ENCODE results near the gene TOP1. TPM values are rescaled to one million over a fixed set of nuclear protein-coding genes. Genes with fewer than 3 reads are reported as not detected.

Gene TOP1
- total and polyA plus RNA-seq, 2 experiments from 2014 or later, result 21.5 to 21.7 TPM

DNA sequence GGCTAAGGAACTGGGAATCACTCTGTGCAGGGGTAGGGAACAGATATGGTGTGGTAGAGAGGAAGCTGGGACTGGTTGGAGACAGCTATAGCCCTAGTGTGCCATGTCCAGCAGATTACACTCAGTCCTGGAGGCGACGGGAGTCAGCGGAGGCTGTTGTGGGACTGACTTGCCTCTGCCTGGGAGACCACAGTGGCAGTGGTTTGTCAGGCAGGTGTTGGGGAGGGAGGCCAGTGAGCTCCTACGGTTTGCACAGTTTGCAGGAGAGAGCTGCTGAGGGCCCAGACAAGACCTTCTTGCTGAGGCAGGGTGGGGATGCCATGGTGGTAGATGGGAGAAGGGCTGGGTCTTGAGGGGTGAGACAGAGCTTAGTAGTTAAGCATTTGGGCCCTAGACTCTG, 113.6 kb downstream of the TOP1 start:
- H3K4me3 ChIP-seq, result no peak overlapping the region
- no peaks in the 10 kb centered on the region for H3K9me3 ChIP-seq (ENCODE audit: low read depth)
- peaks cover 39% of the 10 kb centered on the region for H3K4me1 ChIP-seq (ENCODE audit: low read depth)
- no peaks in the 10 kb centered on the region for H3K27me3 ChIP-seq
- H3K36me3 ChIP-seq, result no peaks in the 10 kb centered on the region
- H3K27ac ChIP-seq, result peak overlapping the region; percentile 52
- no peak for DNase-seq (ENCODE audit: low read depth in 1 of 2, low spot score in 1 of 2)
- TF ChIP-seq, protein P1, sequence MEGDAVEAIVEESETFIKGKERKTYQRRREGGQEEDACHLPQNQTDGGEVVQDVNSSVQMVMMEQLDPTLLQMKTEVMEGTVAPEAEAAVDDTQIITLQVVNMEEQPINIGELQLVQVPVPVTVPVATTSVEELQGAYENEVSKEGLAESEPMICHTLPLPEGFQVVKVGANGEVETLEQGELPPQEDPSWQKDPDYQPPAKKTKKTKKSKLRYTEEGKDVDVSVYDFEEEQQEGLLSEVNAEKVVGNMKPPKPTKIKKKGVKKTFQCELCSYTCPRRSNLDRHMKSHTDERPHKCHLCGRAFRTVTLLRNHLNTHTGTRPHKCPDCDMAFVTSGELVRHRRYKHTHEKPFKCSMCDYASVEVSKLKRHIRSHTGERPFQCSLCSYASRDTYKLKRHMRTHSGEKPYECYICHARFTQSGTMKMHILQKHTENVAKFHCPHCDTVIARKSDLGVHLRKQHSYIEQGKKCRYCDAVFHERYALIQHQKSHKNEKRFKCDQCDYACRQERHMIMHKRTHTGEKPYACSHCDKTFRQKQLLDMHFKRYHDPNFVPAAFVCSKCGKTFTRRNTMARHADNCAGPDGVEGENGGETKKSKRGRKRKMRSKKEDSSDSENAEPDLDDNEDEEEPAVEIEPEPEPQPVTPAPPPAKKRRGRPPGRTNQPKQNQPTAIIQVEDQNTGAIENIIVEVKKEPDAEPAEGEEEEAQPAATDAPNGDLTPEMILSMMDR (IDR thresholded peaks at IDR 0.05; ENCODE audit: low read depth, low read length), result no peak

DNA sequence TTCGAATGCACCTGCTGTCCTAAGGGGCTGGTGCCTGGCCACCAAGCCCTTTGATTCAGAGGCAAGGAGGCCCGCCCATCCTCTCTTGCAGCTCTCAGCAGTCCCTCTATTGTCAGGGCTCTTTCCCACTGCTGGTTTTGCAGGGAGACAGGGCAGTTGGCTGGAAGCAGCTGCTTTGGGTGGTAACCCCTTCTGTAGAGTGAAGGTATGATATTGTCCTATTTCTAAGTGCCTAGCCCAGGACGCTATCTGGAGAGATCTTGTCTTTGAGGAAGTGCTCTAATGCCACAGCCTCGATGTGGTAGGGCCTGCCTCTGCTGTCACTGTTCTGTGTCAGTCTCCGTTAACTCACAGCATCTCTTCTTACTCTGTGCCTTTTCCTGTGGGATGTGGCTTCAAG, 114.3 kb downstream of the TOP1 start:
- TF ChIP-seq, protein P1 (IDR thresholded peaks at IDR 0.05; ENCODE audit: low read depth, low read length), result no peak
- H3K4me1 ChIP-seq (ENCODE audit: low read depth), result peaks cover 39% of the 10 kb centered on the region
- DNase-seq (ENCODE audit: low read depth in 1 of 2, low spot score in 1 of 2), result no peak

GRCh38 chr20:41143354-41143753, 114.7 kb downstream of the TOP1 start:
- Histone ChIP-seq H3K27me3 (no peaks in the 10 kb centered on the region), H3K27ac (peak overlapping the region; percentile 41), H3K4me3 (no peak overlapping the region), H3K9me3 (ENCODE audit: low read depth) (no peaks in the 10 kb centered on the region), H3K4me1 (ENCODE audit: low read depth) (peaks cover 39% of the 10 kb centered on the region), H3K36me3 (no peaks in the 10 kb centered on the region)
- no peak for DNase-seq (ENCODE audit: low read depth in 1 of 2, low spot score in 1 of 2)
- TF ChIP-seq, protein P1 (IDR thresholded peaks at IDR 0.05; ENCODE audit: low read depth, low read length), result no peak

More for the DNA sequence above, 114.3 kb downstream of the TOP1 start:
- H3K27me3 ChIP-seq, result no peaks in the 10 kb centered on the region
- H3K36me3 ChIP-seq, result no peaks in the 10 kb centered on the region
- H3K9me3 ChIP-seq (ENCODE audit: low read depth), result no peaks in the 10 kb centered on the region
- H3K4me3 ChIP-seq, result no peak overlapping the region
- H3K27ac ChIP-seq, result peak overlapping the region; percentile 41

- DNase-seq (ENCODE audit: low read depth in 1 of 2, low spot score in 1 of 2), result no peak
- Histone ChIP-seq H3K4me1 (ENCODE audit: low read depth) (peaks cover 23% of the 10 kb centered on the region), H3K9me3 (ENCODE audit: low read depth) (no peaks in the 10 kb centered on the region), H3K27me3 (no peaks in the 10 kb centered on the region), H3K36me3 (no peaks in the 10 kb centered on the region), H3K27ac (no peak overlapping the region), H3K4me3 (no peak overlapping the region)
- TF ChIP-seq, protein P1 (IDR thresholded peaks at IDR 0.05; ENCODE audit: low read depth, low read length), result no peak
Observed at GRCh38 chr20:41145317-41145716, 116.7 kb downstream of the TOP1 start.

DNA sequence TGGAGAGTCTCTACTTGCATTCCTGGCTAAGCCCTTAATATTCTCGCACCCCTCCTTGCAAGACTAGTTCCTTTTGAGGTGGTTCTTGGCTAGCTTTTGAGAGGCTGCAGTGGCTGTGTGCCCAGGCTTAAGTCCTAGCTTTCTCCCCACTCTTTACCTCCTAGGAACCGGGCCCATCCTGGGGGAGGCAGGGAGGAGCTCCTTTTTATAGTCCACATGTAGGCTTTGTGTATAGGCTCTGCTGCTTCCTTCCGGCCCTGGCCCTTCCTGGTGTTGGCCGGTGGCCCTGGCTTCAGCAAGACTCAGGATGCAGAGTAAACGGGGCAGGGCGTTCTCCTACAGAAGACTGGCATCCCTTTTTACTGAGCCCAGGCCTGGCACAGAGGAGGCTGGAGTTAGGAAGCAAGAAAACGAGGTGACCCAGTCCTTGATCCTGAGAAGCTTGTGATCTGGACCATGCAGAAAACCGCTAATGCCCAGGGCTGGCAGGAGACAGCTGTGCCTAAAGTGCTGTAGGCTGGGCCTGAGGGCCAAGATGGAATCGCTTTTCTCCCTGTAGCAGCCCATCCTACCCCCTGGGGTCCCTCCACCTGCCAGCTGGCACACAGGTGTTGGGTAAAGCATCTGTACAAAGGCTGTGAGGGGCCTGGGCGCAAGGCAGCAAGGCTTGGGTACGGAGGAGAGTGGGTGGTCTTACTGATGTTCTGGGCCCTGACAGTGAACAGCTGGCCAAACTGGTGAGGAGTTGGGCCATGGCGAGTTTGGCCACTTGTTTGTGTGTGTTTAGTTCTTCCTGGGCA, 117.4 kb downstream of the TOP1 start:
- H3K36me3 ChIP-seq, result no peaks in the 10 kb centered on the region
- no peaks in the 10 kb centered on the region for H3K9me3 ChIP-seq (ENCODE audit: low read depth)
- TF ChIP-seq, protein P1 (IDR thresholded peaks at IDR 0.05; ENCODE audit: low read depth, low read length), result no peak
- H3K4me3 ChIP-seq, result no peak overlapping the region
- no peak overlapping the region for H3K27ac ChIP-seq
- H3K4me1 ChIP-seq (ENCODE audit: low read depth), result peaks cover 18% of the 10 kb centered on the region
- peak in 1 of 2 donors; percentile 52 for DNase-seq (ENCODE audit: low read depth in 1 of 2, low spot score in 1 of 2)
- no peaks in the 10 kb centered on the region for H3K27me3 ChIP-seq

All from cardiac muscle cell (in vitro differentiated cells and primary cell).